ES-I3 (cell line): ENCODE data around the gene SLC22A23.

ENCODE experiments used
- H3K36me3 ChIP-seq: 2 replicates; pipeline ENCODE4 v1.6.1; 2013; ENCODE audit warnings: mild to moderate bottlenecking, low read length, control low read depth, moderate library complexity; ENCODE audit not compliant: insufficient read depth
- H3K4me1 ChIP-seq: 2 replicates; pipeline ENCODE4 v1.6.1; 2013; ENCODE audit warnings: mild to moderate bottlenecking, control low read depth, low read length; ENCODE audit not compliant: insufficient read depth
- H3K9ac ChIP-seq: 2 replicates; pipeline ENCODE4 v1.6.1; 2013; ENCODE audit warnings: low read depth, mild to moderate bottlenecking, low read length, moderate library complexity
- H3K9me3 ChIP-seq: 2 replicates; pipeline ENCODE4 v1.6.1; 2013; ENCODE audit warnings: mild to moderate bottlenecking, low read length, moderate library complexity; ENCODE audit not compliant: control insufficient read depth, insufficient read depth

SLC22A23 gene

GRCh38 chr6:3276174-3277167 is 180.4 kb downstream of the SLC22A23 start:
- no peaks in the 10 kb centered on the region for H3K9me3 ChIP-seq
- peaks cover 6% of the 10 kb centered on the region; the same call in 1 of the 2 replicates for H3K4me1 ChIP-seq
- H3K9ac ChIP-seq: no peak overlapping the region
- no peaks in the 10 kb centered on the region for H3K36me3 ChIP-seq

GRCh38 chr6:3273707-3274521 is 182.9 kb downstream of the SLC22A23 start:
- H3K9ac ChIP-seq: no peak overlapping the region
- H3K36me3 ChIP-seq: peaks cover 7% of the 10 kb centered on the region
- H3K4me1 ChIP-seq: no peaks in the 10 kb centered on the region
- H3K9me3 ChIP-seq: no peaks in the 10 kb centered on the region

GRCh38 chr6:3272911-3273547 is 183.8 kb downstream of the SLC22A23 start:
- Histone ChIP-seq H3K9me3 (no peaks in the 10 kb centered on the region), H3K4me1 (no peaks in the 10 kb centered on the region), H3K36me3 (peaks cover 7% of the 10 kb centered on the region), H3K9ac (no peak overlapping the region)

DNA sequence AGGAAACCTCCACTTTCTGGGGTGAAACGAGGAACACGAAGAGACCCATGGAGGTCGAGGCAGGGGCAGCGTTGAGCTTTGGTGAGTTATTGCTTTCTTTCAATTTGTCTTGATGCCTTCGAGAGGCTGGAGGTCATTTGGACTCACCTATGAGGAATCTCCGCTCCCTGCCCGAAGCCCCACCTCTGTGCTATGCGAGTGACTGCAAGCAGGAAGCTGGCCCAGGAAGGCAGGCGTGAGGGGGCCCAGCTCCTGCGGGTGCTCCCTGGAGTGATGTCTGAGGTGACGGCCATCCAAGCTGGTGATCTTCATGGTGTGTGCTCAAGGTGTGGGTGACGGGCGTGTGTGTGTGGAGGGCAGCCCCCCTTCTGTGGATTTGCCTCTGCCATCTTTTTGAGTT is 185.1 kb downstream of the SLC22A23 start:
- H3K9me3 ChIP-seq: no peaks in the 10 kb centered on the region
- peaks cover 11% of the 10 kb centered on the region for H3K36me3 ChIP-seq
- H3K4me1 ChIP-seq: no peaks in the 10 kb centered on the region
- no peak overlapping the region for H3K9ac ChIP-seq

DNA sequence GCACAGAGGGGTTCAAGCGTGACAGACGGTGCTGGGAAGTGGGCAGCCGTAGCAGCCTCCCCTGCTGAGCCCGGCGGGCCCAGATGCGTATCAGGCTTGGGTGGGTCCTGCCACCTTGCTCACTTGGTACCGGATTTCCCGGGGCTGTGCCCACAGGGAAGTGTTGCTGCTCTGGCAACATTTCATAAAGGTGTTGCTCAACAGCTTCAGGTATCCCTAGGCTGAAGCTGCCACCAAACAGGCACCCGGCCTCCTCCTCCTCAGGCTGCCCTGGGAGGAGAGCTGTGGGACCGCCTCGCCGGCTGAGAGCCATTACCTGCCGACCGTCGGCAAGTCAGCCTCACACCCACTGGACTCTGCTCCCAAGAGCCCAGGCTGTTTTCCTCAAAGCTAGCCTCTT is 186.6 kb downstream of the SLC22A23 start:
- Histone ChIP-seq H3K4me1 (no peaks in the 10 kb centered on the region), H3K9ac (no peak overlapping the region), H3K9me3 (no peaks in the 10 kb centered on the region), H3K36me3 (peaks cover 11% of the 10 kb centered on the region)

DNA sequence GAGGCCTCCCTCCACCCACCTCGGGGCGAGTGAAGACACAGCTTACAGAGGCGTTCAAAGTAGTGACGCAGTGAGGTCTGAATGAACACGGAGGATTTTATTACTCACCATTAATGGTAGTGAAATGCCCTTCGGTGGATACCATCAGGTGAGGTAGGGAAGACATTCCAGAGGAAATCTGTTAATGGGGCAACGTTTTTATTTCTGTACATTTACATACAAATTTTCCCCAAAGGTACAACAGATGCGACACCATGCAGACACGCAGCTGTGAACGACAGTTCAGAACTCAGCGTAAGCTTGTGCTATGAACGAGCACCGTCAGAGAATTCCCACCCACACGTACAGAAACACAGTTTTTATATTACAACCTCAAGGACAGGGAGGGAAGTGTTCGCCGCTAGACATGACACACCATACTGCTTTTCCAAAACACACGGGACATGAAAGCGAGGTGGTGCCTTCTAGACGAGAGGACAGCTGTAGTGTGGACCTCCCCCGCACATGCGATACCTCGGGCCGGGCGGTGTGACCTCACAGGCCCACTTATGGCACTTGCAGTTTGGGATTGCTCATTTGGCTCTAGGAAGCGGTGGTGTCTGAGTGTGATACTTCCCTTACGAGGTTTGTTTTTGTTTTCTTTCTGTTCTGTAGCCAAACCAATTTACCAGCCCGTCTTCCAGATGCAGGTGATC is 187.4 kb downstream of the SLC22A23 start:
- Histone ChIP-seq H3K4me1 (no peaks in the 10 kb centered on the region), H3K36me3 (peaks cover 17% of the 10 kb centered on the region), H3K9me3 (no peaks in the 10 kb centered on the region), H3K9ac (no peak overlapping the region)

DNA sequence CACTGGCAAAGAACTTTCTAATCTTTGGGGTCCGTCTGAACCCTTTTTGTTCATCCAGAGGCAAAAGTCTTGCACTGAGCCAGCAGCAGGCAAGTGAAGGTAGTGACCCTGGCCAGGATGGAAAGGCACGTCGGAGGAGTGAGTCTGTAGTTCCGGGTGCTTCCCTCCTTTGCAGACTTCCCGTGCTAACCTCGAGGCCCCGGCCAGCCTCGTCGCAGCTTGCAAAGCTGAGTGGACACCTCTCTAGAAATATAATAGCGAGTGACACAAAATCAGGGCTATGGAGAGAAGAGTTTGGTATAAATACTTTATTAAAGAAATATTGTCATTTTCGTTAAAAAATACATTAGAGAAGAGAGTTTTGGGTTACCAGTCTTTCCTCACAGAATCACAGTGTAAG is 188.2 kb downstream of the SLC22A23 start:
- H3K9me3 ChIP-seq: no peaks in the 10 kb centered on the region
- no peak overlapping the region for H3K9ac ChIP-seq
- no peaks in the 10 kb centered on the region for H3K4me1 ChIP-seq
- peaks cover 18% of the 10 kb centered on the region for H3K36me3 ChIP-seq

- no peaks in the 10 kb centered on the region for H3K4me1 ChIP-seq
- no peak overlapping the region for H3K9ac ChIP-seq
- H3K9me3 ChIP-seq: no peaks in the 10 kb centered on the region
- peaks cover 18% of the 10 kb centered on the region for H3K36me3 ChIP-seq
These were observed 189.7 kb downstream of the SLC22A23 start for GRCh38 chr6:3267162-3267561.

DNA sequence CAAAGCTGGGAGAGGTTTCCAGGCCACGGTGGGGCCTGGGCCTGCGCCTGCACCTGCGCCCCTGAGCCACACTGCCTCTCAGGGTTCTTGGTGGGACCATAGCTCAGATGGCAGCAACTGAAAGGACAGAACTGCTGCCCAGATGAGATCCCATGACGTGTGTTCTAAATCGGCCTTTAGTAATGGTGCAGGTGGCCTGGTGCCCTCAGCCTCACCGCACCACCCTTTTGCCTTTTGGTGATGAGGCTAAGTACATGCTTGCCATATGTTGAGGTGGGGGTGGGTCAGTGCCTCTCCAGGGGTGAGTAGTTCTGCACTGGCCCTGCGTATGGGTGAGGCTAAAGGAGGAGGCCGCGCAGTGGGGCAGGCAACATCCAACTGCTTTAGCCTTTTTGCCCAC is 190.7 kb downstream of the SLC22A23 start:
- no peaks in the 10 kb centered on the region for H3K9me3 ChIP-seq
- no peaks in the 10 kb centered on the region for H3K4me1 ChIP-seq
- no peak overlapping the region for H3K9ac ChIP-seq
- peaks cover 16% of the 10 kb centered on the region for H3K36me3 ChIP-seq

- Histone ChIP-seq H3K9me3 (no peaks in the 10 kb centered on the region), H3K36me3 (peaks cover 15% of the 10 kb centered on the region)
These were observed 191.2 kb downstream of the SLC22A23 start for GRCh38 chr6:3265671-3266070.

DNA sequence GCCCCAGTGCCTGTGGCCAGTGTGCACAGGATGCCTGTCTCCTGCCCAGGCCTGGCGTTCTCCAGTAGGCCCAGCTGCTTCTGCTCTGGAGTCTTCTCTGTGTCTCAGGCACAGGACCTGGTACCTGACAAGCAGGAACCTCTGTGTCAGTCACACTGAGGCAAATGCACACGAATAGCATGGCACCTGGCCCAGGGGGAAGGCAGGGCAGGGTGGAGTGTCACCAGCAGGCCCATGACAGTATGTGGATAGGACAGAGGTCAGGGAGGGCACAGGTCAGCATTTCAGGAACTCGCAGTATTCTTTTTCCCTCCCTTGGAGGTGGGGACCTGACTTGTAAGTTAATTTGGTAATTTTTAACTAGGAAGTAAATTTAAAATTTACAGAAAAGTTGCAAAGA is 192.5 kb downstream of the SLC22A23 start:
- Histone ChIP-seq H3K36me3 (peaks cover 12% of the 10 kb centered on the region; the same call in 1 of the 2 replicates), H3K9me3 (no peaks in the 10 kb centered on the region), H3K4me1 (0 out of 2 replicates have a peak, but pooled peaks cover 5% of the 10 kb centered on the region), H3K9ac (no peak overlapping the region)

More at GRCh38 chr6:3265671-3266070, 191.2 kb downstream of the SLC22A23 start:
- Histone ChIP-seq H3K9ac (no peak overlapping the region), H3K4me1 (0 out of 2 replicates have a peak, but pooled peaks cover 2% of the 10 kb centered on the region)

DNA sequence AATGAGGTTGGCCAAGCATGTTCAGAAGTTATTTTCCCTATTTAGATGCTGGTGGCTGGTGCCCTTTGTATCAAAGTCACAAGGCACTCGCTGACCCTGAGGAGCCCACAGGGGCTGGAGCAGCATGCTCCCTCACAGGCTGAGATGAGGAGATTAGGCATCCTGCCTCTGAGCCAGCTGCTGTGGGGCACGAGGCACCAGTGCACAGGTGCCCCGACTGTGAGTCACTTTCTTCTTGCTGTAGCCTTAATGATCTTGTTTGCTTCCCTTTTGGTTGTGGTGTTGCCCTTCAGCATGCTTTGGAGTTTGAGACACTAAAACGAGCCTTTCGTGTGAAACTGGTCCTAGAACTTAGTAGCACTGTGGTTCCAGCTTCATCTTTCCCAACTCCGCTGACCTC is 193.8 kb downstream of the SLC22A23 start:
- H3K9me3 ChIP-seq: no peaks in the 10 kb centered on the region
- no peak overlapping the region for H3K9ac ChIP-seq
- H3K4me1 ChIP-seq: 0 out of 2 replicates have a peak, but pooled peaks cover 5% of the 10 kb centered on the region
- 0 out of 2 replicates have a peak, but pooled peaks cover 11% of the 10 kb centered on the region for H3K36me3 ChIP-seq

DNA sequence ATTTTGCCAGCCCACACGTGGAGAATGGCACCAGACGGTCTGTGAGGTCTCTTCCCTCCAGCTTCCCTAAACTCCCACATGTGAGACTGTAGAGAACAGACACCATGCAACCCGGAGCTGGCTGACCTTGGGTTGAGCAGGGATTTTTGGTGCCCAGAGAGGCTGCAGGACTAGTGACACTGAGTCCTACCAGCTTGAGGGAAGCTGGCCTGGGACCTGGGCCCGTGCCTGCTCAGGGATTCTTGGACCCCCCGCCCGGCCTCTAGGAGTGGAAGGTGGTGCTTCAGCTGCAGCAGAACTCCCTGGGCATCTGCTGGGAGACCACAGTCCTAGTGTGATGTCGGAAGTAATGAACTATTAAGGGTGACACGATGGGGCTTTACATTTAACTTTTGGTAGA is 194.9 kb downstream of the SLC22A23 start:
- Histone ChIP-seq H3K4me1 (0 out of 2 replicates have a peak, but pooled peaks cover 5% of the 10 kb centered on the region), H3K36me3 (0 out of 2 replicates have a peak, but pooled peaks cover 7% of the 10 kb centered on the region), H3K9ac (no peak overlapping the region), H3K9me3 (no peaks in the 10 kb centered on the region)

DNA sequence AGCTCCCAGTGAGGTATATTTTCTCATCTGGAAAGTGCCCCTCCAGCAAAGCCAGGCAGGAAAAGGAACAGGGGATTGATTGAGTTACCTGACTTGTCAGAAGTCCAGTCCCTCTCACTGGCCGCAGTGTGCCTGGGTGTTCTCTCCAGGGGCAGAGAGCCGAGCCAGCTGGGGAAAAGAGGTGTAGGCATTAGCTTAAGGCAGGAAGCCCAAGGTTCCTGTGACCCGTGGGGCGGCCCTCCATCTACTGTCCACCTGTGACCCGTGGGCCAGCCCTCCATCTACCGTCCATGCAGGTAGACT is 195.4 kb downstream of the SLC22A23 start:
- Histone ChIP-seq H3K4me1 (0 out of 2 replicates have a peak, but pooled peaks cover 5% of the 10 kb centered on the region), H3K36me3 (0 out of 2 replicates have a peak, but pooled peaks cover 7% of the 10 kb centered on the region), H3K9me3 (no peaks in the 10 kb centered on the region), H3K9ac (no peak overlapping the region)
